GM19438 (cell line): ENCODE results near the gene NUTM2G.
"Not testable (repeated sequence)": the region's sequence is repeated elsewhere in the genome, so short reads cannot be mapped to it uniquely, and the experiment has no call there.

Source experiments
- ATAC-seq: cut with Tn5 transposase; IDR thresholded peaks from one replicate; pipeline ENCODE4 v1.9.1; 2021; ENCODE audit warnings: low read depth; ENCODE audit not compliant: unreplicated experiment

The NUTM2G gene, protein sequence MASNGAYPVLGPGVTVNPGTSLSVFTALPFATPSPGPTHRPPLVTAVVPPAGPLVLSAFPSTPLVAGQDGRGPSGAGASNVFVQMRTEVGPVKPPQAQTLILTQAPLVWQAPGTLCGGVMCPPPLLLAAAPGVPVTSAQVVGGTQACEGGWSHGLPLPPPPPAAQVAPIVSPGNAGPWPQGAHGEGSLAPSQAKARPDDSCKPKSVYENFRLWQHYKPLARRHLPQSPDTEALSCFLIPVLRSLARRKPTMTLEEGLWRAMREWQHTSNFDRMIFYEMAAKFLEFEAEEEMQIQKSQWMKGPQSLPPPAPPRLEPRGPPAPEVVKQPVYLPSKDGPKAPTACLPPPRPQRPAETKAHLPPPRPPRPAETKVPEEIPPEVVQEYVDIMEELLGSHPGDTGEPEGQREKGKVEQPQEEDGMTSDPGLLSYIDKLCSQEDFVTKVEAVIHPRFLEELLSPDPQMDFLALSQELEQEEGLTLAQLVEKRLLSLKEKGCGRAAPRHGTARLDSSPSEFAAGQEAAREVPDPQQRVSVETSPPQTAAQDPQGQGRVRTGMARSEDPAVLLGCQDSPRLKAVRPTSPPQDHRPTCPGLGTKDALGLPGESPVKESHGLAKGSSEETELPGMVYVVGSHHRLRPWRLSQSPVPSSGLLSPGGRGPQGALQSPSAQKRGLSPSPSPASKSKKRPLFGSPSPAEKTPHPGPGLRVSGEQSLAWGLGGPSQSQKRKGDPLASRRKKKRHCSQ

DNA sequence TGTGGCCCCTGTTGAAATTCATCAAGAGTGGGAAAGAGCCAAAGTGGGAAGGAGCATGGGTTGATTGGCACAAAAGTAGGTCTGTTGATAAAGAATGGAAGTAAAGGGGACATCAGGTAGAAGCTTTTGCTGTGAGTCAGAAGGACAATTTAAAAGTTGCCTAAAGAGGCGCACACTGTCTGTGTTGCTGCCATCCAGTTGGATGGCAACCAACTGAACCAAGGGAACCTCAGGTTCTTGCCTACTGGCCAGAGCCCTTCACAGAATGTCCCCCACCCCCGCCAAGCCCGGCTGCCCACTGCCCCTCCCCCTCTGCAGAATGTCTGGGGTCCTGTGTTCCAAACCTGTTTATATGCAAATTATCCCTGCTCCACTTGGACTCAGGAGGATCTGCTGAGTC lies at the start of gene NUTM2G:
Gene NUTM2G, plus strand, starts transcription at position 301 of the 400 bp plus-strand sequence. CDS start 182 bp downstream, outside the sequence.
- not testable (repeated sequence) for ATAC-seq

DNA sequence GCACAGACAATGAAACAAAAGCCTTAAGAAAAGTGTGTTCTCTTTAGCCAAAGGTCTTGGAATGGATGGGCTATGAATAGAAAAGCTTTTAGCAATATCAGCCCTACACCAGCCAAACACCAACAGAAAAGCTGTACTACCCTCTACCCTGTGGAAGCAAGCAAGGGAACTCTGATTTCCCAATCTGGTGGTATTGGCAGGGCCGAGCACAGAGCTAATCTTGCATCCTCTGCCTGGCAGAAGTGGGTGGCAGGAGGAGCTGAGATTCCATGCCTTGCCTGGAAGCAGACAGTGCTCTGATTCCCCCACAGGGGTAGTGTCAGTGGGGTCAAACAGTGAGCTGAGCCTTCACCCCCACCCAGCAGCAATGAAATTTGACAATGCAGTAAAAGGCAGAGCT lies 44.7 kb upstream of the NUTM2G start:
- ATAC-seq = no peak

DNA sequence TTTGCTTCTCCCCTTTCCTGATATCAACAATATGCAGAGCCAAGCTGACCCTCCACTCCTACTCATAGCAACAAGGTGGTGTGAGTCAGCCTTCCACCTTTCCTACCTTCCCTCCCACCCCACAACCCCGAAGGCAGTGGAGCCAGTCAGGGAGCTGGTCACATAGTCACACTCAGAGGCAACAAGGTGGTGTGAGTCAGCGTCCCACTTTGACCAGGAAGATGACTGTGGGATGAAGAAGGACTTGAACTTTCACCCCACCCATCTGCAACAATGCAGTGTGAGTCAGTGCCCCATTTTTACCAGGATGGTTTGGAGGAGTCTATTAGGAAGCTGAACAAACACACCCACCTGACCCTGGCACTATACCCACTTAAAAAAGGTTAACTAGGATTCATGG lies 44.2 kb upstream of the NUTM2G start:
- ATAC-seq = no peak

DNA sequence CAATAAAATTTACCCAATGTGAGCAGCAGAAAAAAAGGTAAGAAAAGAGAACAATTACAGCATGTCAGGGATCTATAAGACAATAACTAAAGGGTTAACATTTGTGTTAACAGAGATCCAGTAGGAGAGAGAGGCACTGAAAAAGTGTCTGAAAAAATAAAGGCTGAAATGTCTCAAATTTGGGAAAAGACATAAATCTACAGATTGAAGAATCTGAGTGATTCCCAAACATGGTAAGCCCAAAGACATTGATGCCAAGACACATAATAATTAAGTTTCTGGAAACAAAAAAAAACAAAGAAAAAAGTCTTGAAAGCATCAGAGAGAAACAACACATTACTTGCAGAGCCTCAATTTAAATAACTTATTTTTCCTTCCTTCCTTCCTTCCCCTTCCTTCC lies 43.2 kb upstream of the NUTM2G start:
- ATAC-seq = no peak

DNA sequence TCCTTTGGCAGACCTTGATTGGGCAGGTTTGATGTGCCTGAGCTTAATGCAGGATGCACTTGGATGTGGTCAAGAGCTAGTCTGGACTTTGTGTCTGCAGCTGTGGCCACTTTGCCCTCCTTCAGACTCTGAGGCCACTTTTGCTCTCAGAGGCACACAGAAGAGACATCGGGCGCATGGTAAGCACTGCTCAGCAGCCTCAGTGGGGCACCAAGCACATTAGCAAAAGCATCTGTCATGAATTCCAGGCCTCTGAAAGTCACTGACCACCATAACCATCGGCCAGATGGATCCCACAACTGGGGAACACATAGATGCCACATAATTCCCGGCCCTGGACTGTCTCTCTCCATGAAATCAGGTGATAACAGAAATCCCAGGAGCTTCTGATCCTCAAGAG lies 40.1 kb upstream of the NUTM2G start:
- ATAC-seq = no peak

DNA sequence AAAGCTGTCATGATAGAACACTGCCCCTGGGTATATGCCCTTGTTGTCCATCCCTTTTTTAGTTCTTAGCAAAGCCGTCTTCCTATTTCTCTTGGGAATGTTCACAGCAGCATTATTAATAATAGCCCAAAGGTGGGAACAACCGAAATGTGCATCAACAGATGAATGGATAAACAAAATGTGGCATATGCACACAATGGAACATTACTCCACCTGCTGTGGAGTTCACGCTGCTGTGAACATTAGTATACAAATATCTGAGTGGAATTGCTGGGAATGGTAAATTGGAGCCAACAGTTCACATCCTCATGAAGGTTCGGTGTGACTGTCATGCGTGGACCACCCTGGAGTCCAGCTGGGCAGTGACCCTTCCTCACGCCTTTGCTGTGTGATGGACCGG lies 36.5 kb upstream of the NUTM2G start:
- no peak for ATAC-seq

DNA sequence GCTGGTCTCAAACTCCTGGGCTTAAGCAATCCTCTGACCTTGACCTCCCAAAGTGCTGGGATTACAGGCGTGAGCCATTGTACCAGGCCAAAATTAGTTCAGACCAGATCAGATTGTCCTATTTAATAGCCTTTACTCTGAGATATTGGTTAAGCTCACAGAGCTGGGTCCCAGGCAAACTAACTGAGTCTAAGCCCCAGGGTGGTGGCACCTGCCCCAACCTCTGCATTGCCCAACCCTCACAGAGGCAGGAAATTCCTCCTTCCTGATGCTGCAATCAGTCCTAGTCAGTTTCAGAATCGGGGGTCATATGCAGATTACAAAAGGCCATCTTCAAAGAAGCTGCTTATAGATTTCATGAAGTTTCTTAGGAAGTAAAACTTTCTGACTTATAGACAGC lies 28.6 kb upstream of the NUTM2G start:
- not testable (repeated sequence) for ATAC-seq

DNA sequence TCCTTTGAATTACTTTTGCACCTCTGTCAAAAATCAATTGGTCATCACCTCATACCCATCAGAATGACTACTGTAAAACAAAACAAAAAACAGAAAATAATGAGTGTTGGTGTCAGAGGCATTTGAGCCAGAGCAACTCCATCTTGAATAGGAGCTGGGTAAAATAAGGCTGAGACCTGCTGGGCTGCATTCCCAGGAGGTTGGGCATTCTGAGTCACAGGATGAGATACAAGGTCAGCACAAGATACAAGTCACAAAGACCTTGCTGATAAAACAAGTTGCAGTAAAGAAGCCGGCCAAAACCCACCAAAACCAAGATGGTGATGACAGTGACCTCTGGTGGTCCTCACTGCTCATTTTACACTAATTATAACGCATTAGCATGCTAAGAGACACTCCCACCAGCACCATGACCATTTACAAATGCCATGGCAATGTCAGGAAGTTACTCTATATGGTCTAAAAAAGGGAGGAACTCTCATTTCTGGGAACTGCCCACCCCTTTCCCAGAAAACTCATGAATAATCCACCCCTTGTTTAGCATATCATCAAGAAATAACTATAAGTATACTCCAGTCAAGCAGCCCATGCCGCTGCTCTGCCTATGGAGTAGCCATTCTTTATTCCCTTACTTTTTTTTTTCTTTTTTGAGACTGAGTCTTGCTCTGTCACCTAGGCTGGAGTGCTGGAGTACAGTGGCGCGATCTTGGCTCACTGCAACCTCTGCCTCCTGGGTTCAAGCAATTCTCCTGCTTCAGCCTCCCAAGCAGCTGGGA lies 23.5 kb upstream of the NUTM2G start:
- not testable (repeated sequence) for ATAC-seq

DNA sequence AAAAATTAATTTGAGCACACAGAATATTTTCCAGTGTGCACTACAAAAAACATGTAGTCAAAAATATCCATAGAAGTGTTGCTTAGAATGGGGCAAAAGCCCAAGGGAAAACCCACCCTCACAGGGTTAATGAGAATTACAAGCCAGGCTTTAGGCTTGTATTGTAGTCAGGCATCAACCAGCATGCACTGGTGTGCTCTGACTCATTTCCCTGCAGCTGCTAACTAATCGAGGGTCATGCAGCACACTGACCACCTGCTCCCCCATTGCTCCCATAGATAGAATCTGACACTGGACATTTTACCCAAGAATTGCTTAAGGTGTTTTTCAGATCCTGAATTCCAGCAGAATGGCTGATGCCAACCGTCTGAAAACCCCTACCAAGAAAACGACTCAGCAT lies 20.2 kb upstream of the NUTM2G start:
- ATAC-seq = not testable (repeated sequence)

DNA sequence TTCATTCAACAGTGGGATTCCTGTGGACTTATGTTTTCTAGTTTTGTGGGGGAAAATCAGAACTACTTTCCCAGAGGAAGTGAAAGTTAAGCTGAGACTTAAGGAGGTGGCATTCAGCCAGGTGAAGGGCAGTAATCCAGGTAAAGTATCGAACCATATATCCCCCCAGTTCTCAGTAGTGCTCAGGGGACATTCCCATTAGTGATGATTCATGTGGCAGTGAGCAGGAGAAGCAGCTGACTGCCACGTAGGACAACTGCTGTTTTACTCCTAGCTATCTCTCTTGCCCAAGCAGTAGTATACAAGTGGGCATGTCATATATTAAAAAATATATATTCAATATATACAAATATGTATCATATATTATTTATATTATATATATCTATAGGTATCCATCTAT lies 13.1 kb upstream of the NUTM2G start:
- ATAC-seq = not testable (repeated sequence)

DNA sequence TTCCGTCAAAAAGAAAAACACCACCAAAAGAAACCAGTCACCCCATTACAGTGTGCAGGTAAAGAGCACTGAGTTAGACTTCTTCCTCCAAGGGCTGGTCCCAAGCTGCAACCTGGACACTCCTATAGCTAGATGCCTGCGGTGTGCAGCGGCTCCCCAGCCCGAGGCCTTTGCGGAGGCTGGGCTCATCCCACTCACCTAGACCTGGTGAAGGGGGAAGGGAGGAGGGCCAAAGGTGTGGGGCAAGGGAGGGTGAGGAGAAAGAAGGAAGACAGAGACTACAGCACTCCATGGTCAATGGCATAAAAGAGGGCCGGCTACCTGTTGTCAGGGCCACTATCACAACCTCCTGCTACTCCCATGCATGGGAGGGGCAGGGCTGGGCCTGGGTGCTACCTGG lies 12.1 kb upstream of the NUTM2G start:
- not testable (repeated sequence) for ATAC-seq

DNA sequence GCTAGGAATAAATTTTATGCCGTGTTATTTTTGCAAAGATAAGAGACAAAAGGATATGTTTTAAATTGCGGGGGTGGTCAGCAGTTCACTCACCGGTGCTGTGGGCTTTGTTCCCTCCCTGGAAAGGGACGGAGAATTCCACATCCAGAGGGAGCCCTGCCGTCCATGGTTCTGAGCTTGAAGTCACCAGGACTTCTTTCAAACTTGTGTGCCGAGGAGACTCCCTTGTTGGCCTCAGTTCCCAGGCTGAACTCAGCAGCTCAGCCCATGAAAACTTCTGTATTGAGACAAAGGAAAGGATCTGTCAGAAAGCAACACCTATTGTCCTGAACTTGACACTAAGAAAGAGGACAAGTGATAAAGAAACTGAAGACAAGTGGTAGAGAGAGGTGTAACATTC lies 10.1 kb upstream of the NUTM2G start:
- not testable (repeated sequence) for ATAC-seq

DNA sequence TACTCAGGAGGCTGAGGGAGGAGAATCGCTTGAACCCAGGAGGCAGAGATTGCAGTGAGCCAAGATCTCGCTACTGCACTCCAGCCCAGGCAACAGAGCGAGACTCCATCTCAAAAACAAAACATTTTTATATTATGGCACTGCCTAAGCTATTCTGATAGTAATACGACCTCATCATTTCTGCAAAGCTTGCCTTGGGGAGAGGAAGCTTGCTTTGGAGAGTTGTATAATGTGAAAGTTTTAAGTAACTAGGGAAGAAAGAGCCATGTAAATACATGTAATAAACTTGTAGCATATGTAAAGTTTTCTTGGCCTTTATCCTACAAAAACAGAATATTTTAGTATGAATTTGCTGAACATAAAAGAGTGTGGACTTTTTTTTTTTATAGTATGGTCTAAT lies 7.8 kb upstream of the NUTM2G start:
- ATAC-seq = not testable (repeated sequence)

DNA sequence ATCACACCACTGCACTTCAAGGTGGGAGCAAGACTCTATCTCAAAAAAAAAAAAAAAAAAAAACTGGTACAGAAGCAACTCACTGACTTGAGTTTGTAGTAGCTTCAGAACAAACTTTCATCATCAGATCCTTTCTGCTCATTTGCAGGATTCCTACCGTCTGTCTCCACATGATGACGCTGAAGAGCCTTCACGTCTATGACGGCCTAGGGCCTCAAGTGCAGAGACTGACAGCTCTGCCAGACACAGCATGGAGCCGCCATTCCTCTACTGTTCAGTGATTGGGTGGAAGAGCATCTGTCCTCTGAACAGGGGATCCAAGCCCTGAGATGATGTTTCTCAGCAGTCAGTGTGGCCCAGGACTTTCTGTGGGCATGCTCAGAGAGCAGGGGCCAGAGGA lies 3.1 kb upstream of the NUTM2G start:
- not testable (repeated sequence) for ATAC-seq

DNA sequence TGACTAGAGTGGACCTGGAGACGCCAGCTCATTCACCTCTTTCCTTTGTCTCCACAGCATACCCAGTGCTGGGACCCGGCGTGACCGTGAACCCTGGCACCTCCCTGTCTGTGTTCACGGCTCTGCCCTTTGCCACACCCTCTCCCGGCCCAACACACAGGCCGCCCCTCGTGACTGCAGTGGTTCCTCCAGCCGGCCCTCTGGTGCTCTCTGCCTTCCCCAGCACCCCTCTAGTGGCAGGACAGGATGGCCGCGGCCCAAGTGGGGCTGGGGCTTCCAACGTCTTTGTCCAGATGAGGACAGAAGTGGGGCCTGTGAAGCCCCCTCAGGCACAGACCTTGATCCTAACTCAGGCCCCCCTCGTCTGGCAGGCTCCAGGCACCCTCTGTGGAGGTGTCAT lies 3.0 kb downstream of the NUTM2G start:
- ATAC-seq = not testable (repeated sequence)

DNA sequence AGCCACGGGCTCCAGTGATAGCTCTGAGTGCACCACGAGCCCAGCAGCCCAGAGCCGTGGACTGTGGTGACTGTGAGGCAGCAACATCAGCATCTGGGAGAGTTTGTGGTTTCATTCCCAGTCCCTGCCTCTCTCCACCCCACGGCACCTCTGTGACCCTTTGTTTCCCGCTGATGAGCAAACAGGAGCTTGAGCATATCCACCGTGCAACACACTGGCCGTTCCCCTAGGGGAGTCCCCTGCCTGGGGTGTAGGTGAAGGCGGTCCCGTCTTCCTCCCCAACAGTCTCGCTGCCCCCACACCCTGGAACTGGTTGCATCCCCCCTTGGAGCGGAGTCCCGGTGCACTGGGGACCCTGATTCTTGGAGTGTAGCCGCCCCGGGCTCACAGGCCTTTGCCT lies 5.5 kb downstream of the NUTM2G start:
- not testable (repeated sequence) for ATAC-seq

DNA sequence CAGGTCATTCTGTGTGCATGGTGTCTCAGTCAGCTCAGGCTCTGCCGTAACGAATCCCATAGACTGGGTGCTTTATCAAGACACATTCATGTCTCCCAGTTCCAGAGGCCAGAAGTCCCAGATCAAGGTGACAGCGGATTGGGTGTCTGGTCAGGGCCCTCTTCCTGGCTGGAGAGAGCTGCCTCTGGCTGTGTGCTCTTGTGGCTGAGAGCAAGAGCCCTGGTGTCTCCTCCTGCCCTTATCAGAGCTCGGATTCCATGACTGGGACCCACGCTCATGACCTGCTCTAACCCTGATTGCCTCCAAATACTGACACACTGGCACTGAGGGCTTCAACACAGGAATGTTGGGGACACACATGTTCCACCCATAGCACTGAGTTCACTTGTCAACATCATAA lies 6.1 kb downstream of the NUTM2G start:
- ATAC-seq = not testable (repeated sequence)

DNA sequence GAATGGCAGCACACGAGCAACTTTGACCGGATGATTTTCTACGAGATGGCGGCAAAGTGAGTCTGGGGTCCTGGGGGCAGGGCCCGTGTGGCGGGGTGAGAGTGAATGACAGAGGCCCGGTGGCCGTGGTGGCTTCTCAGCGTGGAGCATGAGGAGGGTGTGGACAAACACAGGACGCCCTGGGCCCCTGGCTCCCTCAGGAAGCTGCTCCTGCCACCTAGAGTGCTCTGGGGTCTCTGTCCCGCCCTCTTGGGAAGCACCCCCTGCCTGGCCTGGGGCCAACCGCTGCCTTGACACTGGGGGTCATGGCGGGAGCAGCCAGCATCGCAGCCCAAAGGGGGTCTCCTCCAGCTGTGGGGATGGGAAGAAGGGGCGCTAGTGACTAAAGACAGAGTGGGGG lies 6.8 kb downstream of the NUTM2G start:
- not testable (repeated sequence) for ATAC-seq

DNA sequence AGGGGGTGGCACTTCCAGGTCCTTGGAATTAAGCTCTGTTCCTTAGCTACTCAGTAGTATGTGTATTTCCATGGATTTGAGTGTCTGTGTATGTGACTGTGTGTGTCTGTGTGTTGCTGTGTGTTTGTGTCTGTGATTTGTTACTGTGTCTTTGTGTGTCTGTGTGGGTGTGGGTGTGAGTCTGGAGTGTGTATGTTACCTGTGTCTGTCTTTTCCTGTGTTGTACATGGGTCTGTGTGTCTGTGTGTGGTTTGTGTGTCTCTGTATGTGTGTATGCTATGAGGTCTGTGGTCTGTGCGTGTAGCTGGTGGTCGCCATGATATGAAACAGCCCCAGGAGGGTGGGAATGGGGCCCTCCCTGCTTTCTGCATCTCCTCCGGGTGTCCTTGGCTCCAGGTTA lies 8.8 kb downstream of the NUTM2G start:
- ATAC-seq = not testable (repeated sequence)

DNA sequence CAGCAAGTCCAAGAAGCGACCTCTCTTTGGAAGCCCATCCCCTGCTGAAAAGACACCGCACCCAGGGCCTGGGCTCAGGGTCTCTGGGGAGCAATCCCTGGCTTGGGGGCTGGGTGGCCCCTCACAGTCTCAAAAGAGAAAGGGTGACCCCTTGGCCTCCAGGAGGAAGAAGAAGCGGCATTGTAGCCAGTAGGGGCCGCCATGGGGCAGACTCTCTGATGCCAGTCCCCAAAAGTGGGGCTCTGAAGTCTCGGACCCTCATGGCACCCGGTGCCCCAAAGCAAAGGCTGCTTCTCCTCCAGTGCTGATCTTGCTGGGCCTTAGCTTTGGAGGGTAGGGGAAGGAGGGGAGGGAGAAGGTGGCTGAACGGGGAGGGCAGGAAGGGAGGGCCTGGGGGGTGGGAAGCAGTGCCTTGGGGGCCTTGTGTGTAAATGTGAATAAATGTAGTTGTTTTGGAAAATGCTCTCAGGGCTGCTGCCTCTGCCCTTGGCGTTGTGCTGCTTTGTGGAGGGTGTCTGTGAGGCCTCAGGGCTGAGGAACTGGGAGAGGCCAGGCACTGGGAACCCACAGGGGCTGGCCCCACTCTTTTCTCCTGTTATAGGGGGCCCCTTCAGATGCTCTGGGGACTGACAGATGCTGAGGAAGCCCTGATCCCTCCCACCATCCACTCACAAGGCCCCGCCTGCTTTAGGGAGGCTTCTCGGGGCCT lies 10.5 kb downstream of the NUTM2G start:
- ATAC-seq = not testable (repeated sequence)
